Right lobe of liver (tissue), 6 donors: ENCODE measurements around the gene CPB2. TPM values are rescaled to one million over a fixed set of nuclear protein-coding genes. Genes with fewer than 3 reads are reported as not detected.
A peak's percentile ranks its signal among the peaks of the same experiment; 100 is the strongest.

Experiments used
- ATAC-seq, 4 donors: fragments of 200-7000 bp; cut with Tn5 transposase; one replicate each; pipeline ENCODE4 v1.9.1; 2020; ENCODE audit warnings: mild to moderate bottlenecking in 4 of 4, moderate library complexity in 4 of 4
- DNase-seq, 3 donors: peaks; one replicate each; pipeline ENCODE4 v3.0.0-alpha.2; 2020
- H3K27ac ChIP-seq, 3 donors: fragments of 200-600 bp; one replicate each; pipeline ENCODE4 v1.8.0; 2022
- H3K27me3 ChIP-seq, 2 donors: fragments of 200-600 bp; one replicate each; pipeline ENCODE4 v1.8.0; 2022
- H3K36me3 ChIP-seq, 4 donors: fragments of 200-600 bp; sonication (generic) in 1 of 4; one replicate each; pipeline versions ENCODE4 v1.5.1 to v1.8.0; 2017 to 2022; ENCODE audit warnings: control low read depth in 1 of 4
- H3K4me1 ChIP-seq, 4 donors: fragments of 200-600 bp; sonication (generic) in 1 of 4; one replicate each; pipeline versions ENCODE4 v1.5.1 to v1.8.0; 2017 to 2022; ENCODE audit warnings: control low read depth in 1 of 4
- H3K4me3 ChIP-seq, 3 donors: fragments of 200-600 bp; one replicate each; pipeline ENCODE4 v1.8.0; 2022
- H3K9me3 ChIP-seq, 4 donors: fragments of 200-600 bp; sonication (generic) in 1 of 4; one replicate each; pipeline versions ENCODE4 v1.5.1 to v1.8.0; 2017 to 2022; ENCODE audit warnings: control low read depth in 1 of 4
- POLR2A ChIP-seq: fragments of 450-650 bp; IDR thresholded peaks from one replicate; pipeline ENCODE4 v1.6.1; 2017; ENCODE audit warnings: antibody characterized with exemption, mild to moderate bottlenecking
- WGBS: methylation state at CpG from one replicate; pipeline ENCODE4 v1.1.6; 2018; ENCODE audit warnings: low coverage, low lambda C conversion rate; ENCODE audit not compliant: insufficient coverage; ENCODE audit errors: missing lambda C conversion rate; 5-methylcytosine and 5-hydroxymethylcytosine counted together
- intact Hi-C, 2 donors: fragments of 100-400 bp; cut with DNase I; formaldehyde crosslinking; loops; one replicate each; pipeline versions ENCODE4 v1.11.2 to v1.14.1; 2022
- total RNA-seq, 6 experiments: library from RNA; depleted of rRNA in 2 of 6; stranded (reverse); fragments of >200 nt in 2 of 6; fragmentation: NEBNext Ultra II Directional in 3 of 6; extraction: Animal tissue kit (Norgen Biotek cat#: 25700) in 3 of 6; gene quantifications; one replicate each; pipeline versions ENCODE4 v1.1.0 to v1.2.4, GENCODE V29; 2016 to 2023
- TF ChIP-seq, protein P1 (sequence below), 4 donors: fragments of 200-600 bp in 3 of 4; fragments of 450-650 bp in 1 of 4; IDR thresholded peaks; one replicate each; pipeline versions ENCODE4 v1.5.1 to v1.8.0; 2016 to 2022; ENCODE audit warnings: antibody characterized with exemption in 4 of 4, mild to moderate bottlenecking in 2 of 4
- donor health status: DM: no; HTN: yes; CAD: no.
- donor health status: DM: no; HTN: no; CAD: no.
- donor health status: DM: no; HTN: no; CAD: no.
- donor health status: DM: no; HTN: yes; CAD: no.
- donor health status: DM: no; HTN: yes; CAD: no.

The CPB2 gene
- total RNA-seq, 6 experiments from 2014 or later, result 342 to 693 (median 554) TPM

DNA sequence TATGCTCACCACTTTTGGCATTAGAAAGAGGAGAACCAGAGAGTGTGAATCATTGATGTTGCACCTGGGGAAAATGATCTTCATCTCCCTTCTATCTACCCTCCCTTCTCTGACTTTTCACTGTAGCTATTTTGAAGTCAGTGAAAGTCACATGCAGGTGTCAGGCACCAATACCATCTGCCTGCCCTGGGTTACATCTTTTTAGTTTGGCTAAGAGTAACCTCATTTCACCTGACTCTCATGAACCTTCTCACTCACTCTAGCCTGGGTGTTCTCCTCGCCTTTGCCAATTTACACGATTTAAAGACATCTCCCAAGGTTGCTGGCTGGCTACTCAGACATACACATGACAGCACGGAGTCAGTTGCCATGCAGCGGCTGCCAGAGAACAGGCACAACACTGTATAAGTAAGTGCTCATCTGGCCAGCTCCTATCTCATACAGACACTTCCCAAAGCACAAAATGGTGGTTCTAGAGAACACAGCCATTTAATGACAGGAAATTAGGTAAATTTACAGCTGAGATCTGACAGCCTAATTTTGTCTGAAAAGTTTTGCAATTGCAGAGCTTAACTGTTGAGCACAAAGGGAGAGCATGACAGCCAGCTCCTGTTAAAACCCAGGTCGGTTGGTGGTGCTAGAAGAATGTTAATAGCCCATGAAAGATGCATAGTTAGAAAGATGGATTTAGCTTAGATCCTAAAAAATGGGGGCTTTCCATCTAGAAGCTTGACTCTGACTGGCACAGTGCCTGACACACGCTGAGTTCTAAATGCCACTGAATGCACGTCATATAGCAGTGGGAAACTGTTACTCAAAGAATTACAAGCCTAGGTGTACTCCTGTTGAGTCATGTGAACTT lies 44.7 kb upstream of the CPB2 start:
- H3K27ac ChIP-seq, result no peak overlapping the region
- ATAC-seq (no peak), DNase-seq (no peak)
- peaks cover 0 to 9% (median 4%) of the 10 kb centered on the region in 4 donors for H3K4me1 ChIP-seq
- H3K4me3 ChIP-seq, result no peak overlapping the region
- no peaks in the 10 kb centered on the region for H3K27me3 ChIP-seq
- intact Hi-C loops, result no loop called here
- H3K9me3 ChIP-seq, result no peaks in the 10 kb centered on the region
- TF ChIP-seq POLR2A, result no peak
- TF ChIP-seq, protein P1, sequence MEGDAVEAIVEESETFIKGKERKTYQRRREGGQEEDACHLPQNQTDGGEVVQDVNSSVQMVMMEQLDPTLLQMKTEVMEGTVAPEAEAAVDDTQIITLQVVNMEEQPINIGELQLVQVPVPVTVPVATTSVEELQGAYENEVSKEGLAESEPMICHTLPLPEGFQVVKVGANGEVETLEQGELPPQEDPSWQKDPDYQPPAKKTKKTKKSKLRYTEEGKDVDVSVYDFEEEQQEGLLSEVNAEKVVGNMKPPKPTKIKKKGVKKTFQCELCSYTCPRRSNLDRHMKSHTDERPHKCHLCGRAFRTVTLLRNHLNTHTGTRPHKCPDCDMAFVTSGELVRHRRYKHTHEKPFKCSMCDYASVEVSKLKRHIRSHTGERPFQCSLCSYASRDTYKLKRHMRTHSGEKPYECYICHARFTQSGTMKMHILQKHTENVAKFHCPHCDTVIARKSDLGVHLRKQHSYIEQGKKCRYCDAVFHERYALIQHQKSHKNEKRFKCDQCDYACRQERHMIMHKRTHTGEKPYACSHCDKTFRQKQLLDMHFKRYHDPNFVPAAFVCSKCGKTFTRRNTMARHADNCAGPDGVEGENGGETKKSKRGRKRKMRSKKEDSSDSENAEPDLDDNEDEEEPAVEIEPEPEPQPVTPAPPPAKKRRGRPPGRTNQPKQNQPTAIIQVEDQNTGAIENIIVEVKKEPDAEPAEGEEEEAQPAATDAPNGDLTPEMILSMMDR (IDR thresholded peaks at IDR 0.05), result no peak
- 86% methylated on average over 7 of the region's 7 CpGs for WGBS
- peaks cover 0 to 4% (median 2%) of the 10 kb centered on the region in 4 donors for H3K36me3 ChIP-seq

DNA sequence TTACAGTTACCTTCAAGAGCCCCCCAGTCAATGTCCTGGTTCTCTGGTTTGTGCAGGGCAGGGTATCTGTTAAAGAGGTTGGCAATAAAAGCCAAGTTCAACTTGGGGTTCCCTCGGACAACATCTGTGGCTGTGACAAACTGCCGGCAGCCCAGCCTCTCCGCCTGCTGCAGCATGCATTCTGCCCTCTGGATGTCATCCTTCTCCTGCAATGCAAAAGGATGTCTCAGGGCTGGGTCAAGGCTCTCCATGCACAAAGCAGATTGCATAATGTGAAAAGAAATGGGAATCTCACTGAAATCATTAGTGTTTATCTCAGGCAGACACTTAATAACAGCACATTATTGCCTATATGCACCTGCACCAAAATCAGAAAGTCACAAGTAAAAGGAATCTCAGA lies 42.1 kb upstream of the CPB2 start:
- no peak overlapping the region for H3K27ac ChIP-seq
- H3K27me3 ChIP-seq, result no peaks in the 10 kb centered on the region
- no peak overlapping the region for H3K4me3 ChIP-seq
- DNase-seq (peak in 2 of 3 donors; percentile 41 to 63), ATAC-seq (peak; percentile 68 to 85 (median 73))
- H3K9me3 ChIP-seq, result no peaks in the 10 kb centered on the region
- 32% methylated on average over 3 of the region's 3 CpGs for WGBS
- no peak for TF ChIP-seq POLR2A
- TF ChIP-seq, protein P1 (IDR thresholded peaks at IDR 0.05), result peak; percentile 47 to 67 (median 56)
- H3K4me1 ChIP-seq, result peaks cover 0 to 25% (median 12%) of the 10 kb centered on the region in 4 donors
- intact Hi-C loops, result no loop called here
- H3K36me3 ChIP-seq, result peaks cover 0 to 4% (median 2%) of the 10 kb centered on the region in 4 donors

DNA sequence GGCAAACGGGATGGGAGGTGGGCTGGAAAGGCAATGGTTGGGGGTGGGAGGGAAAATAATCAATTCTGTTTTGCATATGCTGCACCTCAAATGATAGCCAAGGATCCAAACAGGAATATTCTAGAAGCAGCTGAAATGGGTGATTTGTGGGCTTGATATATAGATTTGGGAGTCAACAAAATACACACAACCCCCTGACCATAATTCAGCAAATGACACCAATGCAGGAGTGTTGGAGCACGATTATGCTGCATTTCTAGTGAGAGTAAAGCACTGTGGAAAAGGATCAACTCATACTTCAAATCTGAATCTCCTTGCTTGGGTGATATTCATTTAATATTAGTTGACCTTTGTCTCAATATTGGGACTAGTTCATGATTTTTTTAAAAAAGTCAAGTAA lies 41.1 kb upstream of the CPB2 start:
- H3K27ac ChIP-seq, result no peak overlapping the region
- WGBS, result 34% methylated on average over 2 of the region's 2 CpGs
- TF ChIP-seq, protein P1 (IDR thresholded peaks at IDR 0.05), result no peak
- TF ChIP-seq POLR2A, result no peak
- no peaks in the 10 kb centered on the region for H3K27me3 ChIP-seq
- DNase-seq (no peak), ATAC-seq (no peak)
- no peak overlapping the region for H3K4me3 ChIP-seq
- peaks cover 0 to 28% (median 14%) of the 10 kb centered on the region in 4 donors for H3K4me1 ChIP-seq
- H3K9me3 ChIP-seq, result no peaks in the 10 kb centered on the region
- intact Hi-C loops, result no loop called here
- H3K36me3 ChIP-seq, result peaks cover 0 to 4% (median 0%) of the 10 kb centered on the region in 4 donors

DNA sequence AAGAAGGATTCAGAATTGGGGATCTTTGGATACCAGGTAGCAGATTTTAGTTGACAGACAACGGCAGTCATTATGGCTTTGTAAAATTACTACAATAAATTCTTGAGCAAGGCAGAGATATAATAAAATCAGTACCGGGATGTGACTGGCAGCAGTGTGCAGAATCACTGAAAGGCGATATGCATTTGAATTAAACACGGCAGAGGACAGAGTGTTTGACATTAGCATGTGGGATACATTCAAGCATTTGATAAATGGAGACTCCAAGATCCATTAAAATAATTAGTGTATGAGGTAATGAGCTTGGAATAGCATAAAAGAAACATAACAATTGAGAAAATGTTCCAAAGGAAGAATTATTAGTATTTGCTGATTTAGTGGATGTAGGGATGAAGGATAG lies 40.3 kb upstream of the CPB2 start:
- H3K36me3 ChIP-seq, result peaks cover 0 to 4% (median 0%) of the 10 kb centered on the region in 4 donors
- no peaks in the 10 kb centered on the region for H3K27me3 ChIP-seq
- no peak overlapping the region for H3K4me3 ChIP-seq
- intact Hi-C loops, result no loop called here
- no peaks in the 10 kb centered on the region for H3K9me3 ChIP-seq
- H3K27ac ChIP-seq, result no peak overlapping the region
- DNase-seq, result no peak
- TF ChIP-seq POLR2A, result no peak
- TF ChIP-seq, protein P1 (IDR thresholded peaks at IDR 0.05), result no peak
- 88% methylated on average over 4 of the region's 4 CpGs for WGBS
- no peak for ATAC-seq
- peaks cover 0 to 28% (median 14%) of the 10 kb centered on the region in 4 donors for H3K4me1 ChIP-seq
